8988T (cell line): Measurements from ENCODE around the gene MOB2.

Experiments
- DNase-seq: peaks from one replicate; pipeline ENCODE4 v3.0.0; 2011

Gene MOB2

GRCh38 chr11:1455032-1455762, 31.4 kb downstream of the MOB2 start:
- no peak for DNase-seq

GRCh38 chr11:1454576-1454975, 32.0 kb downstream of the MOB2 start:
- no peak for DNase-seq

GRCh38 chr11:1453611-1454034, 33.0 kb downstream of the MOB2 start:
- peak; percentile 100 for DNase-seq

- no peak for DNase-seq
Measured at GRCh38 chr11:1452744-1453143, 33.8 kb downstream of the MOB2 start.

GRCh38 chr11:1451781-1452470, 34.7 kb downstream of the MOB2 start:
- DNase-seq: no peak

GRCh38 chr11:1450949-1451710, 35.4 kb downstream of the MOB2 start:
- DNase-seq: peak; percentile 75

GRCh38 chr11:1450344-1450875, 36.2 kb downstream of the MOB2 start:
- DNase-seq: no peak

- DNase-seq: peak; percentile 84
Measured at GRCh38 chr11:1449490-1450243, 36.9 kb downstream of the MOB2 start.

GRCh38 chr11:1448882-1449281, 37.7 kb downstream of the MOB2 start:
- DNase-seq: peak; percentile 76

- peak; percentile 91 for DNase-seq
Measured at GRCh38 chr11:1447845-1448825, 38.4 kb downstream of the MOB2 start.

- DNase-seq: peak; percentile 59
Measured at GRCh38 chr11:1446623-1447022, 40.0 kb downstream of the MOB2 start.

- DNase-seq: peak; percentile 70
Measured at GRCh38 chr11:1445741-1446445, 40.7 kb downstream of the MOB2 start.

GRCh38 chr11:1444823-1445422, 41.7 kb downstream of the MOB2 start:
- peak; percentile 75 for DNase-seq

- peak; percentile 58 for DNase-seq
Measured at GRCh38 chr11:1444321-1444720, 42.3 kb downstream of the MOB2 start.

- DNase-seq: no peak
Measured at GRCh38 chr11:1443737-1444136, 42.8 kb downstream of the MOB2 start.

GRCh38 chr11:1442807-1443366, 43.7 kb downstream of the MOB2 start:
- no peak for DNase-seq

GRCh38 chr11:1442163-1442562, 44.4 kb downstream of the MOB2 start:
- DNase-seq: peak; percentile 95

- no peak for DNase-seq
Measured at GRCh38 chr11:1440496-1440895, 46.1 kb downstream of the MOB2 start.

GRCh38 chr11:1440066-1440465, 46.5 kb downstream of the MOB2 start:
- DNase-seq: no peak

GRCh38 chr11:1439341-1439740, 47.2 kb downstream of the MOB2 start:
- DNase-seq: no peak
